MM.1S (cell line): ENCODE data around the gene MIPOL1.

Experiments used
- DNase-seq: peaks from one replicate; pipeline ENCODE4 v3.0.0-alpha.2; 2015
- H2AFZ ChIP-seq: fragments of 300-600 bp; sonication (generic); 2 replicates; pipeline ENCODE4 v1.6.0; 2016; ENCODE audit warnings: antibody characterized with exemption, low read length
- H3F3A ChIP-seq: fragments of 300-600 bp; sonication (generic); 2 replicates; pipeline ENCODE4 v1.6.1; 2016; ENCODE audit warnings: mild to moderate bottlenecking, antibody characterized with exemption, low read length, moderate library complexity, mixed read lengths; ENCODE audit not compliant: insufficient read depth
- H3K27ac ChIP-seq: fragments of 300-600 bp; sonication (generic); 2 replicates; pipeline ENCODE4 v1.5.1; 2016; ENCODE audit warnings: mild to moderate bottlenecking, low read length
- H3K27me3 ChIP-seq: fragments of 300-600 bp; sonication (generic); replicated peaks from 2 replicates; pipeline ENCODE4 v1.6.0; 2016; ENCODE audit warnings: low read length; ENCODE audit not compliant: insufficient read depth
- H3K36me3 ChIP-seq: fragments of 300-600 bp; sonication (generic); replicated peaks from 2 replicates; pipeline ENCODE4 v1.6.1; 2016; ENCODE audit warnings: mild to moderate bottlenecking, low read length, mixed read lengths; ENCODE audit not compliant: insufficient read depth
- H3K4me1 ChIP-seq: fragments of 300-600 bp; sonication (generic); 2 replicates; pipeline ENCODE4 v1.6.1; 2016; ENCODE audit warnings: low read length, mixed read lengths
- H3K4me2 ChIP-seq: fragments of 300-600 bp; sonication (generic); 2 replicates; pipeline ENCODE4 v1.6.0; 2016; ENCODE audit warnings: low read depth, low read length
- H3K4me3 ChIP-seq: fragments of 300-600 bp; sonication (generic); 2 replicates; pipeline ENCODE4 v1.5.1; 2016; ENCODE audit warnings: low read length, mixed read lengths
- H3K79me2 ChIP-seq: fragments of 300-600 bp; sonication (generic); 2 replicates; pipeline ENCODE4 v1.6.1; 2016; ENCODE audit warnings: mixed run types, low read length, mixed read lengths
- H3K9ac ChIP-seq: fragments of 300-600 bp; sonication (generic); 2 replicates; pipeline ENCODE4 v1.6.1; 2016; ENCODE audit warnings: low read length, mixed read lengths
- H3K9me2 ChIP-seq: fragments of 300-600 bp; sonication (generic); replicated peaks from 2 replicates; pipeline ENCODE4 v1.6.1; 2016; ENCODE audit warnings: mild to moderate bottlenecking, low read length, mixed read lengths; ENCODE audit not compliant: insufficient read depth
- H3K9me3 ChIP-seq: fragments of 300-600 bp; sonication (generic); replicated peaks from 2 replicates; pipeline ENCODE4 v1.6.1; 2016; ENCODE audit warnings: mild to moderate bottlenecking, low read length, mixed read lengths; ENCODE audit not compliant: insufficient read depth
- H4K20me1 ChIP-seq: fragments of 300-600 bp; sonication (generic); 2 replicates; pipeline ENCODE4 v1.6.1; 2016; ENCODE audit warnings: mild to moderate bottlenecking, low read length, moderate library complexity, mixed read lengths; ENCODE audit not compliant: insufficient read depth
- EZH2 ChIP-seq: fragments of 300-600 bp; sonication (generic); optimal IDR thresholded peaks from 2 replicates; pipeline ENCODE3; 2017; ENCODE audit warnings: low read depth, mild to moderate bottlenecking, antibody characterized with exemption, low read length, mixed read lengths
- EZH2phosphoT487 ChIP-seq: fragments of 300-600 bp; sonication (generic); IDR thresholded peaks from 2 replicates; pipeline ENCODE4 v1.6.1; 2018; ENCODE audit warnings: antibody characterized with exemption, low read length
- TF ChIP-seq, protein P1 (sequence below): fragments of 300-600 bp; sonication (generic); IDR thresholded peaks from 2 replicates; pipeline ENCODE4 v1.5.1; 2016; ENCODE audit warnings: antibody characterized with exemption, low read length, mixed read lengths

The MIPOL1 gene

DNA sequence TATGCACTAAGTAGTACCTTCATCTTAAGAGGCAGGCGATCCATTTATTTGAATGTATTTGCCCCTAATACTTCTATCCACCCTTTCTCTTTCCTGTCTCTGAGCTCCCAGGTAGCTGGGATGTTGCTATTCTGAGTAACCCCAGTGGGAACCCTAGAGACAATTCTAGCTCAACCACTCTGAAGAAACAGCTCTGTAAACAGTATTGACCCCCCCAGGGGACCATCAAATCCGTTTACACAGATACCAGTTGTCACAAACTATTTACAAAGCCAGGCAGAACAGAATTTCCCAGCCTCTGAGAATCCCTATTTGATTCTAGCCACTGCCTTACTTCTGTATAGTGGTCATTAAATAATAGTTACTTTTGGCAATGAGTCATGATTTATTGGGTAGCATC, 64.9 kb downstream of the MIPOL1 start:
- no peaks in the 10 kb centered on the region for H4K20me1 ChIP-seq
- H3K27me3 ChIP-seq, result no peaks in the 10 kb centered on the region
- no peaks in the 10 kb centered on the region for H3K79me2 ChIP-seq
- H3K4me1 ChIP-seq, result 0 out of 2 replicates have a peak, but pooled peaks cover 6% of the 10 kb centered on the region
- H3K27ac ChIP-seq, result no peak overlapping the region
- no peak overlapping the region for H3K4me2 ChIP-seq
- no peaks in the 10 kb centered on the region for H3K36me3 ChIP-seq
- no peaks in the 10 kb centered on the region for H3K9me2 ChIP-seq
- no peak overlapping the region for H2AFZ ChIP-seq
- no peak for TF ChIP-seq EZH2
- H3K9ac ChIP-seq, result no peak overlapping the region
- 0 out of 2 replicates have a peak, but pooled peaks cover 6% of the 10 kb centered on the region for H3F3A ChIP-seq
- DNase-seq, result no peak
- H3K4me3 ChIP-seq, result no peak overlapping the region
- H3K9me3 ChIP-seq, result no peaks in the 10 kb centered on the region

DNA sequence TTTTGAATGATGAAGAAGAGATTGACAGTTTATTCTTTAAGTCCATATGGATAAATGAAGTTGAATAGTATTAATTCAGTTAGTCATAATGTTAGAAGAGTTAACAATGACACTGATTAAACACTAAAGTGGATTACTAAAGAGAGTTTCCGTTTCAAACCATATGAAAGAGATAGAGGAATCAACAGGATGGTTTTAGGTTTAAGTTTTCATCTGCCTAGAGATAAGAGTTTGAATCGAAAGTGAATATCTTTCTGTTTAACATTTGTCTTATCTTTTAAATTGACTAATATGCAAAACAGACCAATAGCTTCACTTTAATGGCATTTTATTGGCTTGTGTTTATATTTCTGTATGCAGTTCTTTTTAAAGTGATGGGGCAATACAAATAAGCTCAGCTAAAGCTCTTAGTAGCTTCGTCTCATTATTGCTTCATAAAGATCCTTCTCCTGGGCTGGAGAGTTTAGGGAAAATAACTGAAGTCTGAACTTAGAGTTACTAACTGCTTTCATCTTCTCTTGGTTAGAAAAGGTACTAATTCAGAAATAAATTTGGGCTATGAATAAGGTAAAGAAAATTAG, 66.0 kb downstream of the MIPOL1 start:
- no peak overlapping the region for H2AFZ ChIP-seq
- H3K79me2 ChIP-seq, result no peaks in the 10 kb centered on the region
- peak; percentile 14 for DNase-seq
- H3K4me1 ChIP-seq, result 0 out of 2 replicates have a peak, but pooled peaks cover 6% of the 10 kb centered on the region
- no peaks in the 10 kb centered on the region for H3K27me3 ChIP-seq
- 0 out of 2 replicates have a peak, but pooled peaks cover 6% of the 10 kb centered on the region for H3F3A ChIP-seq
- no peak overlapping the region for H3K9ac ChIP-seq
- no peaks in the 10 kb centered on the region for H3K36me3 ChIP-seq
- H3K9me2 ChIP-seq, result no peaks in the 10 kb centered on the region
- no peaks in the 10 kb centered on the region for H3K9me3 ChIP-seq
- H3K4me2 ChIP-seq, result peak overlapping the region; percentile 40
- H3K27ac ChIP-seq, result no peak overlapping the region
- H4K20me1 ChIP-seq, result no peaks in the 10 kb centered on the region
- H3K4me3 ChIP-seq, result peak overlapping the region; percentile 10; the same call in 1 of the 2 replicates
- TF ChIP-seq EZH2, result no peak
- TF ChIP-seq EZH2phosphoT487, result no peak
- TF ChIP-seq, protein P1, sequence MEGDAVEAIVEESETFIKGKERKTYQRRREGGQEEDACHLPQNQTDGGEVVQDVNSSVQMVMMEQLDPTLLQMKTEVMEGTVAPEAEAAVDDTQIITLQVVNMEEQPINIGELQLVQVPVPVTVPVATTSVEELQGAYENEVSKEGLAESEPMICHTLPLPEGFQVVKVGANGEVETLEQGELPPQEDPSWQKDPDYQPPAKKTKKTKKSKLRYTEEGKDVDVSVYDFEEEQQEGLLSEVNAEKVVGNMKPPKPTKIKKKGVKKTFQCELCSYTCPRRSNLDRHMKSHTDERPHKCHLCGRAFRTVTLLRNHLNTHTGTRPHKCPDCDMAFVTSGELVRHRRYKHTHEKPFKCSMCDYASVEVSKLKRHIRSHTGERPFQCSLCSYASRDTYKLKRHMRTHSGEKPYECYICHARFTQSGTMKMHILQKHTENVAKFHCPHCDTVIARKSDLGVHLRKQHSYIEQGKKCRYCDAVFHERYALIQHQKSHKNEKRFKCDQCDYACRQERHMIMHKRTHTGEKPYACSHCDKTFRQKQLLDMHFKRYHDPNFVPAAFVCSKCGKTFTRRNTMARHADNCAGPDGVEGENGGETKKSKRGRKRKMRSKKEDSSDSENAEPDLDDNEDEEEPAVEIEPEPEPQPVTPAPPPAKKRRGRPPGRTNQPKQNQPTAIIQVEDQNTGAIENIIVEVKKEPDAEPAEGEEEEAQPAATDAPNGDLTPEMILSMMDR, result no peak

DNA sequence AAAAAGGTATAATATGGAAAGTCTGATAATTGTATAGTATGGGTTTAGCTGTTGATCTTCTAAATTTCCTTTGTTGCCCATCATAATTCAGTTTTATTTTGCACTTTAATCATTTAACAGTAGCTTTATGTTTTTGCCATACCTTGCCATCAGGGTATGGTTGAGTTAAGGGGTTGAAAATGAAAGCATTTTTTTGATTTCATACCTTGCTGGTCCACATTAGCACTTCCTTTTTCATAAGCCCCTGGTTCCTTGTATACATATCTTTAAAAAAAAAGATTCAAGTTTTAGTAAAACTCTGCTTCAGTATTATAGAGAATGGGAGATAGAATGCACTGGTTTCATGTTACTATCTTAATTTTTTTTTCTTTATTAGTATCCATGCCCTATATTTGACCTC, 71.1 kb downstream of the MIPOL1 start:
- peak; percentile 25 for DNase-seq
- no peak overlapping the region for H2AFZ ChIP-seq
- H3K27me3 ChIP-seq, result no peaks in the 10 kb centered on the region
- H3K9ac ChIP-seq, result no peak overlapping the region
- no peak overlapping the region for H3K27ac ChIP-seq
- H3K36me3 ChIP-seq, result no peaks in the 10 kb centered on the region
- no peaks in the 10 kb centered on the region for H3K9me3 ChIP-seq
- H3K4me3 ChIP-seq, result no peak overlapping the region
- no peaks in the 10 kb centered on the region for H4K20me1 ChIP-seq
- peak overlapping the region; percentile 41; the same call in 1 of the 2 replicates for H3K4me2 ChIP-seq
- 0 out of 2 replicates have a peak, but pooled peaks cover 4% of the 10 kb centered on the region for H3K4me1 ChIP-seq
- TF ChIP-seq EZH2, result no peak
- TF ChIP-seq EZH2phosphoT487, result no peak
- TF ChIP-seq, protein P1, result no peak
- H3F3A ChIP-seq, result 0 out of 2 replicates have a peak, but pooled peaks cover 2% of the 10 kb centered on the region
- no peaks in the 10 kb centered on the region for H3K9me2 ChIP-seq
- no peaks in the 10 kb centered on the region for H3K79me2 ChIP-seq

DNA sequence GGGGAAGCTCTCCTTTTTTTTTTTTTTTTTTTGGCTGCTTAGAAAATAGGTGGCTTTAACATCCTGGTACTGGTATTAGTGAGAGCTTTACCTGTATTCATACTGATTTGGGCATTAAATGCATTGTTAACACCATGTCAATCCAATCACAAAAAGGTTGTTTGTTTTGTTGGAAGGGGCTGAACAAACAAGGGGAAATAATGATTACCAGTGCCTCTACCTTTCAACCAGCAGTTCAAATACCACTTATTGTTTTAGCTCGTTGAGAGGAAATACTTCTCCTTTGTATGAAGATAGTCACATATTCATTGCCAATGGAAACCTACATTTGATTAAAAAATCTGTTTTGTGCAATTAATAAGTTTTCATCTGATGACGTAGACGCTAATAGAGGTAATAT, 72.9 kb downstream of the MIPOL1 start:
- no peak for TF ChIP-seq EZH2
- no peak for TF ChIP-seq EZH2phosphoT487
- TF ChIP-seq, protein P1, result no peak
- no peak overlapping the region for H3K27ac ChIP-seq

More for the DNA sequence above, 72.9 kb downstream of the MIPOL1 start:
- no peaks in the 10 kb centered on the region for H3K36me3 ChIP-seq
- no peak overlapping the region for H3K4me2 ChIP-seq
- no peaks in the 10 kb centered on the region for H4K20me1 ChIP-seq
- H3F3A ChIP-seq, result no peaks in the 10 kb centered on the region
- DNase-seq, result no peak
- H3K4me1 ChIP-seq, result 0 out of 2 replicates have a peak, but pooled peaks cover 4% of the 10 kb centered on the region
- no peaks in the 10 kb centered on the region for H3K9me3 ChIP-seq
- no peak overlapping the region for H2AFZ ChIP-seq
- H3K9ac ChIP-seq, result no peak overlapping the region
- no peaks in the 10 kb centered on the region for H3K79me2 ChIP-seq
- no peaks in the 10 kb centered on the region for H3K27me3 ChIP-seq
- no peaks in the 10 kb centered on the region for H3K9me2 ChIP-seq
- no peak overlapping the region for H3K4me3 ChIP-seq
